Fibroblast of mammary gland (primary cell): ENCODE results near the gene EHBP1.

Source experiments
- DNase-seq: peaks from one replicate; pipeline ENCODE4 v3.0.0-alpha.2; 2010; ENCODE audit warnings: low read depth
- H3K4me3 ChIP-seq: 2 replicates; pipeline ENCODE4 v1.5.1; 2011; ENCODE audit warnings: low read depth, mild to moderate bottlenecking, low read length, moderate library complexity; ENCODE audit not compliant: control insufficient read depth
- TF ChIP-seq, protein P1 (sequence below): conservative IDR thresholded peaks from 2 replicates; pipeline ENCODE4 v1.5.1; 2011; ENCODE audit warnings: low read depth, low read length, inconsistent platforms; ENCODE audit not compliant: control insufficient read depth, insufficient read depth

The EHBP1 gene

GRCh38 chr2:62672601-62673000 lies 32.9 kb upstream of the EHBP1 start:
- no peak for DNase-seq
- TF ChIP-seq, protein P1, sequence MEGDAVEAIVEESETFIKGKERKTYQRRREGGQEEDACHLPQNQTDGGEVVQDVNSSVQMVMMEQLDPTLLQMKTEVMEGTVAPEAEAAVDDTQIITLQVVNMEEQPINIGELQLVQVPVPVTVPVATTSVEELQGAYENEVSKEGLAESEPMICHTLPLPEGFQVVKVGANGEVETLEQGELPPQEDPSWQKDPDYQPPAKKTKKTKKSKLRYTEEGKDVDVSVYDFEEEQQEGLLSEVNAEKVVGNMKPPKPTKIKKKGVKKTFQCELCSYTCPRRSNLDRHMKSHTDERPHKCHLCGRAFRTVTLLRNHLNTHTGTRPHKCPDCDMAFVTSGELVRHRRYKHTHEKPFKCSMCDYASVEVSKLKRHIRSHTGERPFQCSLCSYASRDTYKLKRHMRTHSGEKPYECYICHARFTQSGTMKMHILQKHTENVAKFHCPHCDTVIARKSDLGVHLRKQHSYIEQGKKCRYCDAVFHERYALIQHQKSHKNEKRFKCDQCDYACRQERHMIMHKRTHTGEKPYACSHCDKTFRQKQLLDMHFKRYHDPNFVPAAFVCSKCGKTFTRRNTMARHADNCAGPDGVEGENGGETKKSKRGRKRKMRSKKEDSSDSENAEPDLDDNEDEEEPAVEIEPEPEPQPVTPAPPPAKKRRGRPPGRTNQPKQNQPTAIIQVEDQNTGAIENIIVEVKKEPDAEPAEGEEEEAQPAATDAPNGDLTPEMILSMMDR, result no peak
- H3K4me3 ChIP-seq, result no peak overlapping the region

- TF ChIP-seq, protein P1, result no peak
- DNase-seq, result no peak
- no peak overlapping the region for H3K4me3 ChIP-seq
Measured at GRCh38 chr2:62675062-62675461, 30.5 kb upstream of the EHBP1 start.

DNA sequence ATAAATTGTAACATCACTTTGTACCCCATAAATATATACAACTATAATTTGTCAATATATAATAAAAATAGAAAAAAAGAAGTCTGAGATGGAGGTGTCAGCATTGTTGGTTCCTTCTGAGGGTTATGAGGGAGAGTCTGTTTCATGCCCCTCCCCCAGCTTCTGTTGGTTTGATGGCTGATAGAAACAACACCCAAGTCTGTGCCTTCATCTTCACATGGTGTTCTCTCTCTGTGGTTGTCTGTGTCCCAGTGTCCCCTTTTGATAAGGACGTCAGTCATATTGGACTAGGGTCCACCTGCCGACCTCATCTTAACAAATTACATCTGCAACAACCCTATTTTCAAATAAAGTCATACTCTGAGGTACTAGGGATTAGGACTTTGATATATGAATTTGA lies 20.3 kb upstream of the EHBP1 start:
- DNase-seq, result no peak
- H3K4me3 ChIP-seq, result no peak overlapping the region
- TF ChIP-seq, protein P1, result no peak

- TF ChIP-seq, protein P1, result no peak
- DNase-seq, result no peak
- no peak overlapping the region for H3K4me3 ChIP-seq
Measured at GRCh38 chr2:62686012-62686685, 19.4 kb upstream of the EHBP1 start.

DNA sequence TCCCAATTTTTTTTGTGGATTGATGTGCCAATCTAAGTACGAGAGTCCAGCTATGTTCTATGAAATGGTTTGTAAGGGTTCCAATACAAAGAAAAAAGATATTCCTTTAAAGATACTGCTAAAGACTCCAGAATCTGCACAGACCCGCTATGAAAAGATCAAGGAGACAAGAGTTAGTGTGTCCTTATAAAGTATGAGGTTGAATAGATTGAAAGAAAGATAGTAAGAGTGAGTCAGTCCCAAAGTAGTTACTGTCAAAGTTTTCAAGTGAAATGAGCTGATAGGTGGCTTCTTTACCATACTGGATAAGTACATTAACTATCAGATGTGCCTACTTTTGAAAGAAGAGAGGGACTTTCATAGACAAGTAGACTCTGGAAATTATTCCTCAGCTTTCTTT lies 17.9 kb upstream of the EHBP1 start:
- no peak overlapping the region for H3K4me3 ChIP-seq
- DNase-seq, result no peak
- TF ChIP-seq, protein P1, result no peak

- no peak for DNase-seq
- H3K4me3 ChIP-seq, result no peak overlapping the region
- TF ChIP-seq, protein P1, result no peak
Measured at GRCh38 chr2:62688771-62689170, 16.7 kb upstream of the EHBP1 start.

DNA sequence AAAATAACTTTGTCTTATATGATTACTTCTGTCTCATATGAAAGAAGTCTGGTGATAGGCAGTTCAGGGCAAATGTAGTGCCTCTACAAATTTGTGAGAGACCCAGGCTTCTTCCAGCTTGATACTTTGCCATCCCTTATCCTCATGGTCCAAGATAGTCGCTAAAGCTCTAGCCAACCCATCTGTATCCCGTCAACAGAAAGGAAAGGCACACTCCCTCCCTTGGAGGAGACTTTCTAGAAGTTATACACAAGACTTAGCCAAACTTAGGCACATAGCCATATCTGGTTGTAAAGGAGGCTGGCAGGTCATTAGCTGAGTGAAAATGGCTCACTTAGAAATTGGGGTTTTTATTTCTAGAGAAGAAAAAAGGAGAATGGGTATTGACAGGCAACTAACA lies 14.3 kb upstream of the EHBP1 start:
- H3K4me3 ChIP-seq, result no peak overlapping the region
- TF ChIP-seq, protein P1, result no peak
- DNase-seq, result no peak
